KMS-11 (cell line): ENCODE results near the gene OR10H4.
"Not testable (repeated sequence)": the region's sequence is repeated elsewhere in the genome, so short reads cannot be mapped to it uniquely, and the experiment has no call there.

Experiments
- H2AFZ ChIP-seq: fragments of 200-600 bp; sonication (generic); 2 replicates; pipeline ENCODE4 v1.6.1; 2016; ENCODE audit warnings: antibody characterized with exemption, mixed run types, low read depth
- H3K27ac ChIP-seq: fragments of 200-600 bp; sonication (generic); 2 replicates; pipeline ENCODE4 v1.6.1; 2016; ENCODE audit warnings: mild to moderate bottlenecking, mixed run types
- H3K27me3 ChIP-seq: fragments of 200-600 bp; sonication (generic); 2 replicates; pipeline ENCODE4 v1.6.1; 2017; ENCODE audit warnings: mild to moderate bottlenecking, low read depth, mixed run types, moderate library complexity; ENCODE audit not compliant: insufficient read depth
- H3K36me3 ChIP-seq: fragments of 200-600 bp; sonication (generic); 2 replicates; pipeline ENCODE4 v1.6.1; 2017; ENCODE audit warnings: mild to moderate bottlenecking, mixed run types; ENCODE audit not compliant: insufficient read depth
- H3K4me1 ChIP-seq: fragments of 200-600 bp; sonication (generic); 2 replicates; pipeline ENCODE4 v1.6.1; 2016; ENCODE audit warnings: mild to moderate bottlenecking, low read depth, mixed run types; ENCODE audit not compliant: poor library complexity, severe bottlenecking
- H3K4me2 ChIP-seq: fragments of 200-600 bp; sonication (generic); 2 replicates; pipeline ENCODE4 v1.7.0; 2016; ENCODE audit warnings: mild to moderate bottlenecking, mixed run types
- H3K4me3 ChIP-seq: fragments of 200-600 bp; sonication (generic); IDR thresholded peaks from 2 replicates; pipeline ENCODE4 v1.6.1; 2017; ENCODE audit warnings: low read depth, low read length, mixed read lengths; ENCODE audit not compliant: insufficient read depth
- H3K79me2 ChIP-seq: fragments of 200-600 bp; sonication (generic); 2 replicates; pipeline ENCODE4 v1.6.1; 2016; ENCODE audit warnings: low read depth, mixed run types; ENCODE audit not compliant: insufficient read depth
- H3K9ac ChIP-seq: fragments of 200-600 bp; sonication (generic); 2 replicates; pipeline ENCODE4 v1.6.1; 2016; ENCODE audit warnings: mild to moderate bottlenecking, mixed run types
- H4K20me1 ChIP-seq: fragments of 200-600 bp; sonication (generic); 2 replicates; pipeline ENCODE4 v1.6.1; 2016; ENCODE audit warnings: mild to moderate bottlenecking, mixed run types; ENCODE audit not compliant: insufficient read depth
- TF ChIP-seq, protein P1 (sequence below): fragments of 200-600 bp; sonication (generic); conservative IDR thresholded peaks from 2 replicates; pipeline ENCODE4 v1.6.1; 2017; ENCODE audit warnings: low read depth, mild to moderate bottlenecking, antibody characterized with exemption, low read length, moderate library complexity, mixed read lengths

The OR10H4 gene

GRCh38 chr19:15948223-15949058, at the start of gene OR10H4:
Gene OR10H4 (plus strand): TSS chr19:15949008. CDS start chr19:15949008, 0 bp downstream.
- TF ChIP-seq, protein P1, sequence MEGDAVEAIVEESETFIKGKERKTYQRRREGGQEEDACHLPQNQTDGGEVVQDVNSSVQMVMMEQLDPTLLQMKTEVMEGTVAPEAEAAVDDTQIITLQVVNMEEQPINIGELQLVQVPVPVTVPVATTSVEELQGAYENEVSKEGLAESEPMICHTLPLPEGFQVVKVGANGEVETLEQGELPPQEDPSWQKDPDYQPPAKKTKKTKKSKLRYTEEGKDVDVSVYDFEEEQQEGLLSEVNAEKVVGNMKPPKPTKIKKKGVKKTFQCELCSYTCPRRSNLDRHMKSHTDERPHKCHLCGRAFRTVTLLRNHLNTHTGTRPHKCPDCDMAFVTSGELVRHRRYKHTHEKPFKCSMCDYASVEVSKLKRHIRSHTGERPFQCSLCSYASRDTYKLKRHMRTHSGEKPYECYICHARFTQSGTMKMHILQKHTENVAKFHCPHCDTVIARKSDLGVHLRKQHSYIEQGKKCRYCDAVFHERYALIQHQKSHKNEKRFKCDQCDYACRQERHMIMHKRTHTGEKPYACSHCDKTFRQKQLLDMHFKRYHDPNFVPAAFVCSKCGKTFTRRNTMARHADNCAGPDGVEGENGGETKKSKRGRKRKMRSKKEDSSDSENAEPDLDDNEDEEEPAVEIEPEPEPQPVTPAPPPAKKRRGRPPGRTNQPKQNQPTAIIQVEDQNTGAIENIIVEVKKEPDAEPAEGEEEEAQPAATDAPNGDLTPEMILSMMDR, result no peak

GRCh38 chr19:15899561-15899960, 49.2 kb upstream of the OR10H4 start:
- H3K27ac ChIP-seq, H3K4me3 ChIP-seq, H3K4me2 ChIP-seq, H3K9ac ChIP-seq, H4K20me1 ChIP-seq, H3K79me2 ChIP-seq, H3K4me1 ChIP-seq, H3K36me3 ChIP-seq, H2AFZ ChIP-seq, H3K27me3 ChIP-seq: not testable (repeated sequence)

More at GRCh38 chr19:15948223-15949058, at the start of gene OR10H4:
- Histone ChIP-seq H3K4me2 (no peak within 1 kb of the TSS), H3K27me3 (no peaks in the 10 kb centered on the region; the same call in 1 of the 2 replicates), H3K4me1 (no peaks in the 10 kb centered on the region), H3K4me3 (no peak within 1 kb of the TSS), H3K27ac (no peak within 1 kb of the TSS), H3K9ac (no peak within 1 kb of the TSS), H3K36me3 (no peaks in the 10 kb centered on the region), H4K20me1 (no peaks in the 10 kb centered on the region), H3K79me2 (no peaks in the 10 kb centered on the region), H2AFZ (no peak within 1 kb of the TSS)

DNA sequence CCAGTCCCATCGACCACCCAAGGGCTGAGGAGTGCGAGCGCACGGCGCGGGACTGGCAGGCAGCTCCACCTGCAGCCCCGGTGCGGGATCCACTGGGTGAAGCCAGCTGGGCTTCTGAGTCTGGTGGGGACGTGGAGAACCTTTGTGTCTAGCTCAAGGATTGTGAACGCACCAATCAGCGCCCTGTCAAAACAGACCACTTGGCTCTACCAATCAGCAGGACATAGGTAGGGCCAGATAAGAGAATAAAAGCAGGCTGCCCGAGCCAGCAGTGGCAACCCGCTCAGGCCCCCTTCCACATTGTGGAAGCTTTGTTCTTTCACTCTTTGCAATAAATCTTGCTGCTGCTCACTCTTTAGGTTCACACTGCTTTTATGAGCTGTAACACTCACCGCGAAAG, 48.8 kb upstream of the OR10H4 start:
- H3K4me2 ChIP-seq, H3K36me3 ChIP-seq, H3K4me1 ChIP-seq, H3K27ac ChIP-seq, H3K9ac ChIP-seq, H3K79me2 ChIP-seq, H2AFZ ChIP-seq, H3K27me3 ChIP-seq, H4K20me1 ChIP-seq, H3K4me3 ChIP-seq: not testable (repeated sequence)

GRCh38 chr19:15900504-15900903, 48.3 kb upstream of the OR10H4 start:
- Histone ChIP-seq H3K4me2 (no peak overlapping the region), H3K27ac (no peak overlapping the region), H3K27me3 (no peaks in the 10 kb centered on the region; the same call in 1 of the 2 replicates), H3K79me2 (no peaks in the 10 kb centered on the region), H2AFZ (no peak overlapping the region), H3K36me3 (no peaks in the 10 kb centered on the region), H3K4me3 (no peak overlapping the region), H4K20me1 (no peaks in the 10 kb centered on the region), H3K4me1 (no peaks in the 10 kb centered on the region), H3K9ac (no peak overlapping the region)
- TF ChIP-seq, protein P1, result no peak

- Histone ChIP-seq H3K9ac (no peak overlapping the region), H3K27ac (no peak overlapping the region), H2AFZ (no peak overlapping the region), H3K36me3 (no peaks in the 10 kb centered on the region), H3K4me3 (no peak overlapping the region), H3K4me1 (no peaks in the 10 kb centered on the region), H3K27me3 (no peaks in the 10 kb centered on the region; the same call in 1 of the 2 replicates), H4K20me1 (no peaks in the 10 kb centered on the region), H3K4me2 (no peak overlapping the region), H3K79me2 (no peaks in the 10 kb centered on the region)
- TF ChIP-seq, protein P1, result no peak
Measured at GRCh38 chr19:15902254-15902653, 46.6 kb upstream of the OR10H4 start.

DNA sequence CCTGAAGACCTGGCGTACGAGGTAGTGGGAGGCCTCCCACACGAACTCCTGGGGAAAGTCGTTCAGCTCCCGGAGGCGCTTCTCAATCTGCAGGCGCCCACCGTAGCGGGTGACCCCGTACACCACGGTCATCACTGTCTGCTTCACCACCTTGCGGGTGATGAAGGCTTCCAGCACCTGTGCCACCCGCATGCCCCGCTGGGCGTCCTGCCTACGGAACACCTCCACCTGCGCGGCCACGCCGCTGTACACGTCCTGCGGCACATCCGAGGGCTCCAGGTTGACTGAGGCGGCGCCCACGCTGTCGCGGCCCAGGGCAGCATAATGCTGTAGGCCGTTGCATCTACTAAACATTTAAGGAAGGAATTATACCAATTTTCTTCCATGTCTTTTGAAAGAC, 45.9 kb upstream of the OR10H4 start:
- not testable (repeated sequence) for H2AFZ ChIP-seq, H3K4me2 ChIP-seq, H3K4me1 ChIP-seq, H3K9ac ChIP-seq, H3K79me2 ChIP-seq, H3K36me3 ChIP-seq, H3K4me3 ChIP-seq, H3K27ac ChIP-seq, H3K27me3 ChIP-seq, H4K20me1 ChIP-seq
